Measurements from ENCODE around the gene SGK1. TPM values are rescaled to one million over a fixed set of nuclear protein-coding genes. Genes with fewer than 3 reads are reported as not detected.

The SGK1 gene
- total RNA-seq, 1 experiment from 2014 or later: 161 TPM

DNA sequence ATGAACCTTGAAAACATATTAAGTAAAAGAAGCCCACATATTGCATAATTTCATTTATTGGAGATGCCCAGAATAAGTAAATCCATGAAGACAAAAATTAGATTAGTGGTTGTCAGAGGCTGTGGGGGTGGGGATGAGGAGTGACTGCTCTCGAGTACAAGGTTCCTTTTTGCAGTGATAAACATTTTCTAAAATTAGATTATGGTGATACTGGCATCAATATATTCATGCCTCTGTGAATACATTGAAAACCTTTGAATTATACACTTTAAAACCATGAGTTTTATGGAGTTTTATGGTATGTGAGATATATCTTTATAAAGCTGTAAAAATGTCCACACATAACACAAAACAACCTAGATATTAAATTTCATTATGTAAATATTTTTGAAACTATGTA, 189.8 kb downstream of the SGK1 start:
- DNase-seq (ENCODE audit: low spot score): no peak

DNA sequence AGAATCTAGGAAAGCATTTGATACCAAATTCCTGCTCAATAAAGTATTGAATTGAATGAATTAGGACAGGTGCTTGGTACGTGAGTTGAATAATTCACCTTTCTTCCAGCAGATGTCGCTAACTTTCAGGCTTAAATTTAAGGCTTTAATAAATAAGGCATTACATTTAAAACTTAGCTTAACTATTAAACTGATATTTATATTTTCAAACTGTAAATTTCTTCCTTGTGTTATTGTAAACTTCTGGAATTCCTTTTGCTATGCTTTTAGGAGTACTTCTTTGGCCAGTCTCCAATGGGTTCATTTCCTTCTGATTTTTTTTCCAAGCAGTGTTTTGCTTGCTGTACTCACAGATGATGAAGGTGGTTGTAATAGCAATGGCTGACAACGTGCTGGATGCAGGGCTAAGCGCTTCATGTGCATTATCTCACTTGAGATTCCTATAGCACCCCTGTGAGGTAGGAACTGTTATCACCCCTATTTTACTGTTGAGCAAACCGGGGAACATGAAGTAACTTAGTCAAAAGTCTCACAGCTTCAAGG, 194.2 kb downstream of the SGK1 start:
- peak; percentile 71 for DNase-seq (ENCODE audit: low spot score)

GRCh38 chr6:134122775-134123174, 195.1 kb downstream of the SGK1 start:
- DNase-seq (ENCODE audit: low spot score): no peak

DNA sequence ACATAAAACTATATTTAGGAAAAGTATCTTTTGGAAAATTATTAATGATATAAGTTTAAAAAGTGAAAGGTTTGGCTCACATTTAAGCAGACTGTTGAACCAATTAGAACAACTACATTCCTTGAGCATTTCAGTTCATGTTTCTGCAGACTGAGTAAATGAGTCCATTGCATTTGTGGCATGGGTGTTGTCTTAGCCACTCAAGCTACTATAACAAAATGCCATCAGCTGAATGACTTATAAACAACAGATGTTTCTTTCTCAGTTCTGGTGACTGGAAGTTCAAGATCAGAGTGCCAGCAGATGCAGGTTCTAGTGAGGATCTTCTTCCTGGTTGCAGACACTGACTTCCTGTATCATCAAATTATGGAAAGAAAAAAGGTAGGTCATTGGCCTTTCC, 198.4 kb downstream of the SGK1 start:
- DNase-seq (ENCODE audit: low spot score): no peak
